HepG2 (cell line): ENCODE results near the gene PSRC1. TPM values are rescaled to one million over a fixed set of nuclear protein-coding genes. Genes with fewer than 3 reads are reported as not detected.

Source experiments
- KDM4B ChIP-seq: sonication (generic); formaldehyde crosslinking; IDR thresholded peaks from 2 replicates; pipeline ENCODE4 v1.4.0; 2020; ENCODE audit warnings: missing genetic modification reagents
- MAX ChIP-seq: IDR thresholded peaks from 2 replicates; pipeline ENCODE4 v1.6.1; 2012; ENCODE audit warnings: inconsistent platforms
- MEIS2 ChIP-seq: sonication (generic); formaldehyde crosslinking; IDR thresholded peaks from 2 replicates; pipeline ENCODE4 v1.9.0; 2021; ENCODE audit warnings: mild to moderate bottlenecking, missing genetic modification reagents
- NFE2L1 ChIP-seq: sonication (generic); formaldehyde crosslinking; IDR thresholded peaks from 2 replicates; pipeline ENCODE4 v1.4.0; 2020; ENCODE audit warnings: missing genetic modification reagents, mild to moderate bottlenecking, borderline replicate concordance
- PCBP1 ChIP-seq: fragments of 200-400 bp; formaldehyde crosslinking; IDR thresholded peaks from 2 replicates; pipeline ENCODE4 v1.6.1; 2017; ENCODE audit warnings: mild to moderate bottlenecking, low read depth, low read length, borderline replicate concordance
- SMAD1 ChIP-seq: sonication (generic); formaldehyde crosslinking; IDR thresholded peaks from 2 replicates; pipeline ENCODE4 v1.4.0; 2020; ENCODE audit warnings: missing genetic modification reagents, low read depth, mild to moderate bottlenecking, borderline replicate concordance
- THAP11 ChIP-seq: IDR thresholded peaks from 2 replicates; pipeline ENCODE4 v1.6.1; 2016; ENCODE audit warnings: missing biosample characterization, missing genetic modification reagents
- TSC22D2 ChIP-seq: sonication (generic); formaldehyde crosslinking; IDR thresholded peaks from 2 replicates; pipeline ENCODE4 v1.5.1; 2020; ENCODE audit warnings: missing genetic modification reagents, mild to moderate bottlenecking, borderline replicate concordance
- ZBTB7B ChIP-seq: sonication (generic); formaldehyde crosslinking; IDR thresholded peaks from 2 replicates; pipeline ENCODE4 v1.4.0; 2020; ENCODE audit warnings: missing genetic modification reagents
- ZNF232 ChIP-seq: sonication (generic); formaldehyde crosslinking; IDR thresholded peaks from 2 replicates; pipeline ENCODE4 v1.4.0; 2020; ENCODE audit warnings: missing genetic modification reagents, borderline replicate concordance
- ZNF280D ChIP-seq: sonication (generic); formaldehyde crosslinking; IDR thresholded peaks from 2 replicates; pipeline ENCODE4 v1.5.1; 2020; ENCODE audit warnings: mild to moderate bottlenecking, missing genetic modification reagents
- ZNF331 ChIP-seq: sonication (generic); formaldehyde crosslinking; IDR thresholded peaks from 2 replicates; pipeline ENCODE4 v1.4.0; 2020; ENCODE audit warnings: missing genetic modification reagents
- ZSCAN30 ChIP-seq: sonication (generic); formaldehyde crosslinking; IDR thresholded peaks from 2 replicates; pipeline ENCODE4 v1.5.0; 2020; ENCODE audit warnings: mild to moderate bottlenecking, missing genetic modification reagents
- ZXDC ChIP-seq: sonication (generic); formaldehyde crosslinking; IDR thresholded peaks from 2 replicates; pipeline ENCODE4 v1.5.0; 2020; ENCODE audit warnings: mild to moderate bottlenecking, missing genetic modification reagents
- polyA plus RNA-seq, 8 experiments: library from polyadenylated mRNA; depleted of rRNA in 3 of 8; stranded (reverse) in 7 of 8; unstranded in 1 of 8; fragments of >200 nt; fragmentation: Illumina TruSeq in 4 of 8; extraction: Trizol in 4 of 8; gene quantifications; 2 replicates each; pipeline versions ENCODE4 v1.2.1 to v1.2.3, GENCODE V29; 2011 to 2016; ENCODE audit warnings: low read depth in 4 of 8, missing spikeins in 1 of 8, mixed read lengths in 1 of 8; ENCODE audit not compliant: insufficient read depth in 1 of 8
- total RNA-seq, 5 experiments: library from RNA; depleted of rRNA; stranded (reverse); fragments of >200 nt; fragmentation: Illumina TruSeq; extraction: Trizol; gene quantifications; 2 replicates each; pipeline ENCODE4 v1.2.3, GENCODE V29; 2016; ENCODE audit warnings: low read depth in 1 of 5
- TF ChIP-seq, protein P1 (sequence below): sonication (generic); formaldehyde crosslinking; IDR thresholded peaks from 2 replicates; pipeline ENCODE4 v1.4.0; 2020; ENCODE audit warnings: missing genetic modification reagents

Gene PSRC1
- total and polyA plus RNA-seq, 2 of the 13 experiments (the other 11 are each of a cell fraction or from before 2014, with no cell fraction given), result 28.6 to 30.3 TPM

DNA sequence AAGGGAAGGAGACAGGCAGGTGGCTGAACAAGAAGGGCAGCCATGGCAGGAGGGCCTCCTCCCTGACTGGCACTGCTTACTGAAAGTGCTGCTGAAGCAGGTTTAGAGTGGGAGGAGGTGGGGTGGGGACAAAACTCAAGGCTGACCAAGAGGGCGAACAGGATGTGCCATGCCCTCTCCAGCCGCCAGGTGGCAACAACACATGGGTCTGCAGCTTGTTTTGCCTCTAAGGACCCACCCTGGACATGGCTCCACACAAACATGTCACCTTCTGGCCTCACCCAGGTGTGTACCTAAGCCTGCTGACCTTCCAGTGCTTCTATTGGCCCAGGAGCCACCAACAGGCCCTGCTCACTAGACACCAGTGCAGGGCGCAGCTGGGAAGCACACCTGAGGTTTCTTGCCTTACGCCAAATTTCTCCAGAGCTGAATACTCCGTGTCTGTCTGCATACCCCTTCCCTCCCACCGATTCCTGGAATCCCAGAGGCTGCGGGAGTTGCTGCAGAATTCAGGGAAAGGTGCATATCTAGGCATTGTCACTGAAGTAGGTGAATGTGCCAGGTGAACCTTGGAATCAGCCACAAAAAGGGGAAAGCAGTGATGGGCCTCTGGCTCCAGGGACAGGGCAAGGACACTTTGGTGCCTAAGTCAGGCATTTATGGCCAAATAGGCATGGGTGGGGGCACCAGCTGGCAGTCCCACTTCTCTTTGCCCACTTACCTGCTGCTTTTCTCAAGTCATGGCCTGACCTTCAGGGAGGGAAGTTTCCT, 5.3 kb downstream of the PSRC1 start (continued):
- peak; percentile 72 for TF ChIP-seq MEIS2
- TF ChIP-seq ZBTB7B (CRISPR knock-in tag), result peak; percentile 71; the same call in 1 of the 2 replicates
- no peak for TF ChIP-seq SMAD1 (CRISPR knock-in tag)
- peak; percentile 91; the same call in 1 of the 2 replicates for TF ChIP-seq TSC22D2 (CRISPR knock-in tag)
- TF ChIP-seq THAP11, result peak; percentile 35; the same call in 1 of the 2 replicates
- no peak for TF ChIP-seq ZSCAN30
- TF ChIP-seq ZNF232 (CRISPR knock-in tag), result no peak
- no peak for TF ChIP-seq ZXDC (CRISPR knock-in tag)
- no peak for TF ChIP-seq PCBP1
- TF ChIP-seq KDM4B (CRISPR knock-in tag), result peak; percentile 74; the same call in 1 of the 2 replicates
- TF ChIP-seq ZNF331 (CRISPR knock-in tag), result peak; percentile 78
- no peak for TF ChIP-seq ZNF280D (CRISPR knock-in tag)
- TF ChIP-seq, protein P1, sequence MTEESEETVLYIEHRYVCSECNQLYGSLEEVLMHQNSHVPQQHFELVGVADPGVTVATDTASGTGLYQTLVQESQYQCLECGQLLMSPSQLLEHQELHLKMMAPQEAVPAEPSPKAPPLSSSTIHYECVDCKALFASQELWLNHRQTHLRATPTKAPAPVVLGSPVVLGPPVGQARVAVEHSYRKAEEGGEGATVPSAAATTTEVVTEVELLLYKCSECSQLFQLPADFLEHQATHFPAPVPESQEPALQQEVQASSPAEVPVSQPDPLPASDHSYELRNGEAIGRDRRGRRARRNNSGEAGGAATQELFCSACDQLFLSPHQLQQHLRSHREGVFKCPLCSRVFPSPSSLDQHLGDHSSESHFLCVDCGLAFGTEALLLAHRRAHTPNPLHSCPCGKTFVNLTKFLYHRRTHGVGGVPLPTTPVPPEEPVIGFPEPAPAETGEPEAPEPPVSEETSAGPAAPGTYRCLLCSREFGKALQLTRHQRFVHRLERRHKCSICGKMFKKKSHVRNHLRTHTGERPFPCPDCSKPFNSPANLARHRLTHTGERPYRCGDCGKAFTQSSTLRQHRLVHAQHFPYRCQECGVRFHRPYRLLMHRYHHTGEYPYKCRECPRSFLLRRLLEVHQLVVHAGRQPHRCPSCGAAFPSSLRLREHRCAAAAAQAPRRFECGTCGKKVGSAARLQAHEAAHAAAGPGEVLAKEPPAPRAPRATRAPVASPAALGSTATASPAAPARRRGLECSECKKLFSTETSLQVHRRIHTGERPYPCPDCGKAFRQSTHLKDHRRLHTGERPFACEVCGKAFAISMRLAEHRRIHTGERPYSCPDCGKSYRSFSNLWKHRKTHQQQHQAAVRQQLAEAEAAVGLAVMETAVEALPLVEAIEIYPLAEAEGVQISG (CRISPR knock-in tag), result peak; percentile 86
- no peak for TF ChIP-seq NFE2L1 (CRISPR knock-in tag)
- peak; percentile 66 for TF ChIP-seq MAX
